ENCODE measurements around the gene IGSF10. TPM values are rescaled to one million over a fixed set of nuclear protein-coding genes. Genes with fewer than 3 reads are reported as not detected.

Gene IGSF10
- total and polyA plus RNA-seq, 2 donors (not counting 1 experiment from before 2014, with no cell fraction given): 0.03 TPM; not detected in 1

DNA sequence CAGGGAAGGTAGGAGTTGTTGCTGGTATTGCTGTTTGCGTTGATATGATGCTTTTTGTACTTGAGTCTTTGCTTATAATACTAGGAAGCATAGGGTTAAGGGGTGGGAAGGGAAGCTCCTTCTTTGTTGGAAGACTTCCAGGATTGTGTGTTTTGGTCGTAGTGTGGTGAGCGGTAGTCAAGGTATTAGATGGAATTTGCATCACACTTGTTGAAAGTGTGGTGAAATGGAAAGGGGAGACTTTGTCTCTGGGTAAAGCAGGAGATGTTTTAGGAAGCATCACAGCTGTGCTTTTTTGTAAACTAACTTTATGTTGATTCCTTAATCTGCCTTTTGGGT is 14.9 kb downstream of the IGSF10 start:
- Mint-ChIP-seq H3K27ac (no peak overlapping the region), H3K4me3 (no peak overlapping the region), H3K4me1 (no peaks in the 10 kb centered on the region), H3K9me3 (ENCODE audit: insufficient read depth) (no peaks in the 10 kb centered on the region), H3K27me3 (peaks cover 10% of the 10 kb centered on the region)
- POLR2A ChIA-PET: no interaction called here
- Histone ChIP-seq H3K9ac (ENCODE audit: low read length) (no peak overlapping the region), H3K79me2 (ENCODE audit: control insufficient read depth, insufficient read depth, low read length) (no peaks in the 10 kb centered on the region), H3K36me3 (replicated peaks in 1 of 2; ENCODE audit: control extremely low read depth in 1 of 2, control insufficient read depth in 1 of 2, extremely low read depth in 1 of 2, insufficient read depth in 2 of 2, low read length in 1 of 2) (no peaks in the 10 kb centered on the region), H2AFZ (ENCODE audit: insufficient read depth, low read depth, low read length, poor library complexity, severe bottlenecking) (no peak overlapping the region), H3K9me3 (ENCODE audit: control extremely low read depth in 1 of 3, control insufficient read depth in 2 of 3, insufficient read depth in 1 of 3, low read length in 2 of 3) (no peaks in the 10 kb centered on the region), H4K20me1 (ENCODE audit: control insufficient read depth, insufficient read depth, low read length, poor library complexity, severe bottlenecking) (no peaks in the 10 kb centered on the region), H3K4me2 (replicated peaks; ENCODE audit: low read depth, low read length, poor library complexity, severe bottlenecking) (no peak overlapping the region), H3K27me3 (replicated peaks in 1 of 4; ENCODE audit: control extremely low read depth in 1 of 4, control insufficient read depth in 3 of 4, insufficient read depth in 4 of 4, low read length in 3 of 4) (no peaks in the 10 kb centered on the region), H3K27ac (ENCODE audit: low read length in 2 of 2) (no peak overlapping the region), H3K4me1 (ENCODE audit: control insufficient read depth in 2 of 2, insufficient read depth in 2 of 2, low read length in 2 of 2) (no peaks in the 10 kb centered on the region), H3K4me3 (ENCODE audit: control extremely low read depth in 1 of 5, extremely low read depth in 1 of 5, insufficient read depth in 1 of 5, low read depth in 2 of 5, low read length in 4 of 5) (no peak overlapping the region)
- WGBS (ENCODE audit: insufficient coverage): 85% methylated on average over 3 of the region's 3 CpGs
- ATAC-seq (ENCODE audit: low read depth): no peak
- CTCF ChIA-PET: no interaction called here
- no peak for TF ChIP-seq EZH2 (IDR thresholded peaks at IDR 0.05; ENCODE audit: borderline replicate concordance, insufficient read depth, low read depth, low read length, poor library complexity, severe bottlenecking)
- TF ChIP-seq, protein P1, sequence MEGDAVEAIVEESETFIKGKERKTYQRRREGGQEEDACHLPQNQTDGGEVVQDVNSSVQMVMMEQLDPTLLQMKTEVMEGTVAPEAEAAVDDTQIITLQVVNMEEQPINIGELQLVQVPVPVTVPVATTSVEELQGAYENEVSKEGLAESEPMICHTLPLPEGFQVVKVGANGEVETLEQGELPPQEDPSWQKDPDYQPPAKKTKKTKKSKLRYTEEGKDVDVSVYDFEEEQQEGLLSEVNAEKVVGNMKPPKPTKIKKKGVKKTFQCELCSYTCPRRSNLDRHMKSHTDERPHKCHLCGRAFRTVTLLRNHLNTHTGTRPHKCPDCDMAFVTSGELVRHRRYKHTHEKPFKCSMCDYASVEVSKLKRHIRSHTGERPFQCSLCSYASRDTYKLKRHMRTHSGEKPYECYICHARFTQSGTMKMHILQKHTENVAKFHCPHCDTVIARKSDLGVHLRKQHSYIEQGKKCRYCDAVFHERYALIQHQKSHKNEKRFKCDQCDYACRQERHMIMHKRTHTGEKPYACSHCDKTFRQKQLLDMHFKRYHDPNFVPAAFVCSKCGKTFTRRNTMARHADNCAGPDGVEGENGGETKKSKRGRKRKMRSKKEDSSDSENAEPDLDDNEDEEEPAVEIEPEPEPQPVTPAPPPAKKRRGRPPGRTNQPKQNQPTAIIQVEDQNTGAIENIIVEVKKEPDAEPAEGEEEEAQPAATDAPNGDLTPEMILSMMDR (IDR thresholded peaks at IDR 0.05): no peak
- intact Hi-C loops (cut with micrococcal nuclease): no loop called here
- no peak for DNase-seq

DNA sequence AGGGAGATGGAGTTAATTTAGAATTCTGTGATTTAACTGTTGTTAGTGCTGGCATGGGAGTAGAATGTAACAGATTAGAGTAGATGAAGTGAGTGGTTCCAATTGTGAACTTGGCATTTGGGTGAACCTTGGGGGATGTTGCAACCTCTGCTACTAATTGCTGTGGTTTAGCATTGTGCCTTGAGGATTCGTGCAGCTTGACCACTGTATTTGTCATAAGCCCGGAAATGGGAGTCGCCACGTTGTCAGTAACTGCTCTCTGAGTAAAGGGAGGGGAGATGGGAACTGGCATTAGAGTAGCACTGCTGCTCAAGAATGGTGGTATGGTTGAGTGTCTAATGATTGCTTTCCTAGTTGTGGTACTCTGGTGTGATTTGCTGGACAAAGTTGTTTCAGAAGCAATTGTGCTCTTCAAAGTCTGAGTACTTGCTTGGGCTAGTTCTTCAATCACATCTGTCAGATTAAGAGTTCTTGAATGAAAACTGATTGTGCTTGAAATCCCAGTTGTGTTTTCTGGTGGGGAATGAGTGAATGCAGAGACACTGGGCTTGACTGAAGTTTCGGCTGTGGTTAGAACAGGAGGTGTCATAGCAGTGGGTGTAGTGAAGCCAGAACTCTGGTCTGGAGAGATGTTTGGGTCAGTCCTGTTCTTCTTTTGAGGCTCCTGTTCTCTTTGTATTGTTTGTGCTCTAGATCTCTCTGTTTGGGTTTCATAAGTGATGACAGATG is 15.4 kb downstream of the IGSF10 start:
- no peak overlapping the region for H3K4me3 ChIP-seq (ENCODE audit: control extremely low read depth in 1 of 5, extremely low read depth in 1 of 5, insufficient read depth in 1 of 5, low read depth in 2 of 5, low read length in 4 of 5)
- CTCF ChIA-PET: no interaction called here
- Mint-ChIP-seq H3K27me3 (peaks cover 10% of the 10 kb centered on the region), H3K27ac (no peak overlapping the region), H3K4me1 (no peaks in the 10 kb centered on the region), H3K4me3 (no peak overlapping the region), H3K9me3 (ENCODE audit: insufficient read depth) (no peaks in the 10 kb centered on the region)
- H3K4me2 ChIP-seq (replicated peaks; ENCODE audit: low read depth, low read length, poor library complexity, severe bottlenecking): no peak overlapping the region
- H3K27me3 ChIP-seq (replicated peaks in 1 of 4; ENCODE audit: control extremely low read depth in 1 of 4, control insufficient read depth in 3 of 4, insufficient read depth in 4 of 4, low read length in 3 of 4): no peaks in the 10 kb centered on the region
- no peaks in the 10 kb centered on the region for H3K4me1 ChIP-seq (ENCODE audit: control insufficient read depth in 2 of 2, insufficient read depth in 2 of 2, low read length in 2 of 2)
- no peaks in the 10 kb centered on the region for H3K36me3 ChIP-seq (replicated peaks in 1 of 2; ENCODE audit: control extremely low read depth in 1 of 2, control insufficient read depth in 1 of 2, extremely low read depth in 1 of 2, insufficient read depth in 2 of 2, low read length in 1 of 2)
- H3K9me3 ChIP-seq (ENCODE audit: control extremely low read depth in 1 of 3, control insufficient read depth in 2 of 3, insufficient read depth in 1 of 3, low read length in 2 of 3): no peaks in the 10 kb centered on the region
- no peak overlapping the region for H2AFZ ChIP-seq (ENCODE audit: insufficient read depth, low read depth, low read length, poor library complexity, severe bottlenecking)
- DNase-seq: no peak
- ATAC-seq (ENCODE audit: low read depth): no peak
- H3K9ac ChIP-seq (ENCODE audit: low read length): no peak overlapping the region
- WGBS (ENCODE audit: insufficient coverage): 87% methylated on average over 5 of the region's 5 CpGs
- intact Hi-C loops (cut with micrococcal nuclease): no loop called here
- H4K20me1 ChIP-seq (ENCODE audit: control insufficient read depth, insufficient read depth, low read length, poor library complexity, severe bottlenecking): no peaks in the 10 kb centered on the region
- POLR2A ChIA-PET: no interaction called here
- H3K27ac ChIP-seq (ENCODE audit: low read length in 2 of 2): no peak overlapping the region
- TF ChIP-seq, protein P1 (IDR thresholded peaks at IDR 0.05): no peak
- TF ChIP-seq EZH2 (IDR thresholded peaks at IDR 0.05; ENCODE audit: borderline replicate concordance, insufficient read depth, low read depth, low read length, poor library complexity, severe bottlenecking): no peak
- no peaks in the 10 kb centered on the region for H3K79me2 ChIP-seq (ENCODE audit: control insufficient read depth, insufficient read depth, low read length)

Data from B cell (primary cell).